Measurements from ENCODE around the gene DNASE1L3. TPM values are rescaled to one million over a fixed set of nuclear protein-coding genes. Genes with fewer than 3 reads are reported as not detected.

The DNASE1L3 gene
- 0.96 TPM for total RNA-seq (ENCODE audit: unreplicated experiment)
- long read RNA-seq, partial matches to known transcripts: 2 of 2 reads
- long read RNA-seq, other reads (novel, unspliced or antisense): 0 of 2 reads

- Mint-ChIP-seq H3K27ac (ENCODE audit: unreplicated experiment) (no peak within 1 kb of the TSS), H3K4me1 (ENCODE audit: low read depth, unreplicated experiment) (peaks cover 13% of the 10 kb centered on the region), H3K9me3 (ENCODE audit: unreplicated experiment) (peaks cover 7% of the 10 kb centered on the region), H3K27me3 (ENCODE audit: unreplicated experiment) (peaks cover 8% of the 10 kb centered on the region), H3K4me3 (ENCODE audit: unreplicated experiment) (no peak within 1 kb of the TSS), H3K36me3 (ENCODE audit: unreplicated experiment) (no peaks in the 10 kb centered on the region)
- no peak for DNase-seq
- TF ChIP-seq, protein P1, sequence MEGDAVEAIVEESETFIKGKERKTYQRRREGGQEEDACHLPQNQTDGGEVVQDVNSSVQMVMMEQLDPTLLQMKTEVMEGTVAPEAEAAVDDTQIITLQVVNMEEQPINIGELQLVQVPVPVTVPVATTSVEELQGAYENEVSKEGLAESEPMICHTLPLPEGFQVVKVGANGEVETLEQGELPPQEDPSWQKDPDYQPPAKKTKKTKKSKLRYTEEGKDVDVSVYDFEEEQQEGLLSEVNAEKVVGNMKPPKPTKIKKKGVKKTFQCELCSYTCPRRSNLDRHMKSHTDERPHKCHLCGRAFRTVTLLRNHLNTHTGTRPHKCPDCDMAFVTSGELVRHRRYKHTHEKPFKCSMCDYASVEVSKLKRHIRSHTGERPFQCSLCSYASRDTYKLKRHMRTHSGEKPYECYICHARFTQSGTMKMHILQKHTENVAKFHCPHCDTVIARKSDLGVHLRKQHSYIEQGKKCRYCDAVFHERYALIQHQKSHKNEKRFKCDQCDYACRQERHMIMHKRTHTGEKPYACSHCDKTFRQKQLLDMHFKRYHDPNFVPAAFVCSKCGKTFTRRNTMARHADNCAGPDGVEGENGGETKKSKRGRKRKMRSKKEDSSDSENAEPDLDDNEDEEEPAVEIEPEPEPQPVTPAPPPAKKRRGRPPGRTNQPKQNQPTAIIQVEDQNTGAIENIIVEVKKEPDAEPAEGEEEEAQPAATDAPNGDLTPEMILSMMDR (IDR thresholded peaks at IDR 0.05; ENCODE audit: partially characterized antibody, unreplicated experiment): no peak
Observed at GRCh38 chr3:58210761-58211460, at the start of gene DNASE1L3. TSS of gene DNASE1L3 (minus strand) at chr3:58210972. CDS start at chr3:58210906, 66 bp downstream.

- no peak overlapping the region for H3K27ac Mint-ChIP-seq (ENCODE audit: unreplicated experiment)
- H3K36me3 Mint-ChIP-seq (ENCODE audit: unreplicated experiment): peaks cover 9% of the 10 kb centered on the region
- no peak for DNase-seq
- no peak overlapping the region for H3K4me3 Mint-ChIP-seq (ENCODE audit: unreplicated experiment)
- H3K4me1 Mint-ChIP-seq (ENCODE audit: low read depth, unreplicated experiment): peaks cover 6% of the 10 kb centered on the region
- H3K27me3 Mint-ChIP-seq (ENCODE audit: unreplicated experiment): no peaks in the 10 kb centered on the region
- peaks cover 2% of the 10 kb centered on the region for H3K9me3 Mint-ChIP-seq (ENCODE audit: unreplicated experiment)
- TF ChIP-seq, protein P1 (IDR thresholded peaks at IDR 0.05; ENCODE audit: partially characterized antibody, unreplicated experiment): no peak
Observed at GRCh38 chr3:58260261-58260731, 49.5 kb upstream of the DNASE1L3 start.

- TF ChIP-seq, protein P1 (IDR thresholded peaks at IDR 0.05; ENCODE audit: partially characterized antibody, unreplicated experiment): no peak
- H3K36me3 Mint-ChIP-seq (ENCODE audit: unreplicated experiment): peaks cover 9% of the 10 kb centered on the region
- peak overlapping the region; percentile 43 for H3K27ac Mint-ChIP-seq (ENCODE audit: unreplicated experiment)
- H3K4me3 Mint-ChIP-seq (ENCODE audit: unreplicated experiment): peak overlapping the region; percentile 30
- H3K27me3 Mint-ChIP-seq (ENCODE audit: unreplicated experiment): no peaks in the 10 kb centered on the region
- H3K4me1 Mint-ChIP-seq (ENCODE audit: low read depth, unreplicated experiment): peaks cover 11% of the 10 kb centered on the region
- H3K9me3 Mint-ChIP-seq (ENCODE audit: unreplicated experiment): peaks cover 2% of the 10 kb centered on the region
- no peak for DNase-seq
Observed at GRCh38 chr3:58258392-58259055, 47.8 kb upstream of the DNASE1L3 start.

DNA sequence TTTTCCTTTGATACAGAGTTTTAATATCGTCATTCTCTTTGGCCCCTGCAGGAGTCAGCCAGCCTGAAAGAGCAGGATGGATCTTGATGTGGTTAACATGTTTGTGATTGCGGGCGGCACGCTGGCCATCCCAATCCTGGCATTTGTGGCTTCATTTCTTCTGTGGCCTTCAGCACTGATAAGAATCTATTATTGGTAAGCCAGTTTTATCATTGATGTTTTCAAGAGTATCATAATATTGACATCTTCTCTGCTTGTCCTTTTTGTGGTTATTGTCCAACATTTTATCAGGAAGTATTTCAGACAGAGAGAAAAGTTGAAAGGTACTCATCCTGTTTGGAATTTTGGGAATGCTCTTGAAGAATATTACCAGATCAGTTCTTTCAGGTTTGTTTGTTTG is 45.7 kb upstream of the DNASE1L3 start:
- no peaks in the 10 kb centered on the region for H3K27me3 Mint-ChIP-seq (ENCODE audit: unreplicated experiment)

More for the DNA sequence above, 45.7 kb upstream of the DNASE1L3 start:
- Mint-ChIP-seq H3K27ac (ENCODE audit: unreplicated experiment) (no peak overlapping the region), H3K36me3 (ENCODE audit: unreplicated experiment) (peaks cover 9% of the 10 kb centered on the region), H3K4me3 (ENCODE audit: unreplicated experiment) (no peak overlapping the region), H3K9me3 (ENCODE audit: unreplicated experiment) (peaks cover 2% of the 10 kb centered on the region), H3K4me1 (ENCODE audit: low read depth, unreplicated experiment) (peaks cover 16% of the 10 kb centered on the region)
- no peak for DNase-seq
- TF ChIP-seq, protein P1 (IDR thresholded peaks at IDR 0.05; ENCODE audit: partially characterized antibody, unreplicated experiment): no peak
